ENCODE measurements around the gene AP4M1. TPM values are rescaled to one million over a fixed set of nuclear protein-coding genes. Genes with fewer than 3 reads are reported as not detected.

AP4M1 gene
- total RNA-seq, 1 donor from 2014 or later = 15.5 TPM

GRCh38 chr7:100088621-100089457, 12.6 kb upstream of the AP4M1 start, which contains the start of gene COPS6:
TSS of gene COPS6 (plus strand) at chr7:100088969. CDS start at chr7:100088991, 22 bp downstream.
- Histone ChIP-seq H3K27ac (ENCODE audit: low read depth, low read length) (peak within 1 kb of the TSS; percentile 84), H3K36me3 (ENCODE audit: insufficient read depth, low read length) (peaks cover 37% of the 10 kb centered on the region), H3K4me3 (ENCODE audit: insufficient read depth, low read depth, low read length) (peak within 1 kb of the TSS; percentile 93), H3K4me2 (ENCODE audit: low read length) (peak within 1 kb of the TSS; percentile 94), H3K9ac (ENCODE audit: low read length) (peak within 1 kb of the TSS; percentile 97), H3K79me2 (ENCODE audit: insufficient read depth, low read length) (peaks cover 52% of the 10 kb centered on the region), H4K20me1 (ENCODE audit: insufficient read depth, low read length) (peaks cover 34% of the 10 kb centered on the region), H3K4me1 (ENCODE audit: insufficient read depth, low read length) (peaks cover 57% of the 10 kb centered on the region), H2AFZ (ENCODE audit: low read depth, low read length) (peak within 1 kb of the TSS; percentile 89), H3K9me3 (ENCODE audit: insufficient read depth, low read depth, low read length) (no peaks in the 10 kb centered on the region), H3K27me3 (ENCODE audit: insufficient read depth, low read length) (no peaks in the 10 kb centered on the region)
- Mint-ChIP-seq H3K9me3 (ENCODE audit: unreplicated experiment) (no peaks in the 10 kb centered on the region), H3K36me3 (ENCODE audit: low read depth, unreplicated experiment) (peaks cover 19% of the 10 kb centered on the region), H3K27me3 (ENCODE audit: low read depth, unreplicated experiment) (no peaks in the 10 kb centered on the region), H3K4me1 (ENCODE audit: low read depth, unreplicated experiment) (peaks cover 11% of the 10 kb centered on the region), H3K4me3 (ENCODE audit: unreplicated experiment) (peak within 1 kb of the TSS; percentile 95), H3K27ac (ENCODE audit: unreplicated experiment) (peak within 1 kb of the TSS; percentile 84)
- FAIRE-seq = no peak
- TF ChIP-seq CTCF (IDR thresholded peaks at IDR 0.05; ENCODE audit: insufficient read depth, low read depth, low read length) (no peak), EZH2 (IDR thresholded peaks at IDR 0.05; ENCODE audit: insufficient read depth, low read length) (no peak)
- peak; percentile 58 for DNase-seq (ENCODE audit: low read depth)

- DNase-seq (ENCODE audit: low read depth) (no peak), FAIRE-seq (no peak)
- H3K9me3 Mint-ChIP-seq (ENCODE audit: unreplicated experiment) = no peaks in the 10 kb centered on the region
- Histone ChIP-seq H3K79me2 (ENCODE audit: insufficient read depth, low read length) (peaks cover 60% of the 10 kb centered on the region), H3K9ac (ENCODE audit: low read length) (peak overlapping the region; percentile 97), H2AFZ (ENCODE audit: low read depth, low read length) (peak overlapping the region; percentile 89), H3K27ac (ENCODE audit: low read depth, low read length) (peak overlapping the region; percentile 84), H3K4me2 (ENCODE audit: low read length) (peak overlapping the region; percentile 94), H3K4me1 (ENCODE audit: insufficient read depth, low read length) (peaks cover 60% of the 10 kb centered on the region), H3K27me3 (ENCODE audit: insufficient read depth, low read length) (no peaks in the 10 kb centered on the region), H3K36me3 (ENCODE audit: insufficient read depth, low read length) (peaks cover 45% of the 10 kb centered on the region), H3K9me3 (ENCODE audit: insufficient read depth, low read depth, low read length) (no peaks in the 10 kb centered on the region), H4K20me1 (ENCODE audit: insufficient read depth, low read length) (peaks cover 42% of the 10 kb centered on the region), H3K4me3 (ENCODE audit: insufficient read depth, low read depth, low read length) (peak overlapping the region; percentile 93)
- TF ChIP-seq CTCF (IDR thresholded peaks at IDR 0.05; ENCODE audit: insufficient read depth, low read depth, low read length) (no peak), EZH2 (IDR thresholded peaks at IDR 0.05; ENCODE audit: insufficient read depth, low read length) (no peak)
- H3K36me3 Mint-ChIP-seq (ENCODE audit: low read depth, unreplicated experiment) = peaks cover 19% of the 10 kb centered on the region
- H3K27me3 Mint-ChIP-seq (ENCODE audit: low read depth, unreplicated experiment) = no peaks in the 10 kb centered on the region
- H3K4me1 Mint-ChIP-seq (ENCODE audit: low read depth, unreplicated experiment) = peaks cover 11% of the 10 kb centered on the region
- peak overlapping the region; percentile 84 for H3K27ac Mint-ChIP-seq (ENCODE audit: unreplicated experiment)
- peak overlapping the region; percentile 95 for H3K4me3 Mint-ChIP-seq (ENCODE audit: unreplicated experiment)
Observed at GRCh38 chr7:100089458-100090196, 11.8 kb upstream of the AP4M1 start.

Data from astrocyte (in vitro differentiated cells and primary cell).